Endothelial cell of umbilical vein (primary cell): ENCODE results near the gene MERTK.

Experiments
- CTCF ChIP-seq, 2 donors: IDR thresholded peaks; 1 replicate in 1 of 2; 2 replicates in 1 of 2; pipeline ENCODE4 v1.5.1; 2011; ENCODE audit warnings: low read length in 2 of 2, mild to moderate bottlenecking in 2 of 2, moderate library complexity in 2 of 2, control low read depth in 1 of 2, inconsistent platforms in 1 of 2, low read depth in 1 of 2; ENCODE audit not compliant: insufficient read depth in 1 of 2; ENCODE audit errors: extremely low read depth in 1 of 2
- EZH2 ChIP-seq: IDR thresholded peaks from 2 replicates; pipeline ENCODE4 v1.6.1; 2012; ENCODE audit warnings: borderline replicate concordance, low read depth, mild to moderate bottlenecking, moderate library complexity, low read length, inconsistent platforms; ENCODE audit not compliant: severe bottlenecking
- FOS ChIP-seq: IDR thresholded peaks from 2 replicates; pipeline ENCODE4 v1.6.1; 2011; ENCODE audit warnings: mild to moderate bottlenecking, low read length, moderate library complexity, borderline replicate concordance; ENCODE audit not compliant: insufficient read depth
- JUN ChIP-seq: IDR thresholded peaks from 2 replicates; pipeline ENCODE4 v1.6.1; 2011; ENCODE audit warnings: borderline replicate concordance, low read depth; ENCODE audit not compliant: insufficient read length, insufficient read depth
- MAX ChIP-seq: IDR thresholded peaks from 2 replicates; pipeline ENCODE4 v1.6.1; 2011; ENCODE audit not compliant: insufficient read depth, insufficient read length
- MYC ChIP-seq: IDR thresholded peaks from one replicate; pipeline ENCODE4 v1.6.1; 2011; ENCODE audit warnings: mild to moderate bottlenecking, low read depth, low read length
- POLR2A ChIP-seq: IDR thresholded peaks from 2 replicates; pipeline ENCODE4 v1.6.1; 2012; ENCODE audit warnings: low read depth, mild to moderate bottlenecking, control low read depth, low read length
- POLR2AphosphoS5 ChIP-seq: IDR thresholded peaks from 2 replicates; pipeline ENCODE4 v1.6.1; 2012; ENCODE audit warnings: low read depth, mild to moderate bottlenecking, control low read depth, low read length, moderate library complexity; ENCODE audit not compliant: insufficient read depth

- TF ChIP-seq POLR2AphosphoS5 (no peak), CTCF (IDR thresholded peaks at IDR 0.05; ENCODE audit: extremely low read depth in 1 of 2, insufficient read depth in 1 of 2, low read depth in 1 of 2, low read length in 2 of 2) (no peak), MAX (no peak), POLR2A (no peak), EZH2 (no peak), JUN (no peak), FOS (no peak), MYC (no peak)
These were observed 32.5 kb downstream of the MERTK start for GRCh38 chr2:111930875-111931274.
